ENCODE results near the gene P2RY1. TPM values are rescaled to one million over a fixed set of nuclear protein-coding genes. Genes with fewer than 3 reads are reported as not detected.
"Not testable (repeated sequence)": the region's sequence is repeated elsewhere in the genome, so short reads cannot be mapped to it uniquely, and the experiment has no call there.

Gene P2RY1
- total RNA-seq, 4 donors from 2014 or later, result 13.5 to 23.5 (median 16.8) TPM

DNA sequence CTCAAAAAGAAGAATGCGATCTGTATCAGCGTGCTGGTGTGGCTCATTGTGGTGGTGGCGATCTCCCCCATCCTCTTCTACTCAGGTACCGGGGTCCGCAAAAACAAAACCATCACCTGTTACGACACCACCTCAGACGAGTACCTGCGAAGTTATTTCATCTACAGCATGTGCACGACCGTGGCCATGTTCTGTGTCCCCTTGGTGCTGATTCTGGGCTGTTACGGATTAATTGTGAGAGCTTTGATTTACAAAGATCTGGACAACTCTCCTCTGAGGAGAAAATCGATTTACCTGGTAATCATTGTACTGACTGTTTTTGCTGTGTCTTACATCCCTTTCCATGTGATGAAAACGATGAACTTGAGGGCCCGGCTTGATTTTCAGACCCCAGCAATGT is 1.3 kb downstream of the P2RY1 start:
- H3K4me1 ChIP-seq, result peaks cover 17% of the 10 kb centered on the region
- TF ChIP-seq EP300 (IDR thresholded peaks at IDR 0.05), result no peak
- TF ChIP-seq, protein P1, sequence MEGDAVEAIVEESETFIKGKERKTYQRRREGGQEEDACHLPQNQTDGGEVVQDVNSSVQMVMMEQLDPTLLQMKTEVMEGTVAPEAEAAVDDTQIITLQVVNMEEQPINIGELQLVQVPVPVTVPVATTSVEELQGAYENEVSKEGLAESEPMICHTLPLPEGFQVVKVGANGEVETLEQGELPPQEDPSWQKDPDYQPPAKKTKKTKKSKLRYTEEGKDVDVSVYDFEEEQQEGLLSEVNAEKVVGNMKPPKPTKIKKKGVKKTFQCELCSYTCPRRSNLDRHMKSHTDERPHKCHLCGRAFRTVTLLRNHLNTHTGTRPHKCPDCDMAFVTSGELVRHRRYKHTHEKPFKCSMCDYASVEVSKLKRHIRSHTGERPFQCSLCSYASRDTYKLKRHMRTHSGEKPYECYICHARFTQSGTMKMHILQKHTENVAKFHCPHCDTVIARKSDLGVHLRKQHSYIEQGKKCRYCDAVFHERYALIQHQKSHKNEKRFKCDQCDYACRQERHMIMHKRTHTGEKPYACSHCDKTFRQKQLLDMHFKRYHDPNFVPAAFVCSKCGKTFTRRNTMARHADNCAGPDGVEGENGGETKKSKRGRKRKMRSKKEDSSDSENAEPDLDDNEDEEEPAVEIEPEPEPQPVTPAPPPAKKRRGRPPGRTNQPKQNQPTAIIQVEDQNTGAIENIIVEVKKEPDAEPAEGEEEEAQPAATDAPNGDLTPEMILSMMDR (IDR thresholded peaks at IDR 0.05), result no peak
- no peak for TF ChIP-seq POLR2AphosphoS5 (IDR thresholded peaks at IDR 0.05)
- no peak for TF ChIP-seq POLR2A (IDR thresholded peaks at IDR 0.05)
- 74% methylated on average over 14 of the region's 14 CpGs for WGBS
- H3K9me3 ChIP-seq, result no peaks in the 10 kb centered on the region
- DNase-seq (ENCODE audit: low spot score in 2 of 2), result no peak
- no peaks in the 10 kb centered on the region for H3K36me3 ChIP-seq
- H3K27me3 ChIP-seq, result no peaks in the 10 kb centered on the region
- H3K27ac ChIP-seq, result no peak overlapping the region
- H3K4me3 ChIP-seq, result peak overlapping the region; percentile 81

DNA sequence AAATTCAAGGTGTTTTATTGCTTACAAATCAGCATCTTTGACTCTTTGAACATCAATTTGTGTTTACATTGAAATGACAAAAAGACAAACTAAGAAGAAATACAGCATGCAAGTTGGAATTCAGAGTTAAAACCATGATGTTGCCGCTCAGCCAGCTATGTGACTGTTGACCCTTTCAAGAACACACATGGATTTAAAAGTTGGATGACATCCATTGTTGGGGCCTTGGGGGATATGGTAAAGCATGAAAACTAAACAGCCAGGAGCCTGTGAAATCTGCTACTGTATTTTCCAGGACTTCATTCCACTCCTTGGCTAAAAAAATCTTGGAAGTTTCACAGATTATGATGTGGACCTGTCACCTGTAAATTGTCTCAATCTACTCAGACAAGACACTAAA is 4.6 kb downstream of the P2RY1 start:
- no peak overlapping the region for H3K4me3 ChIP-seq

DNA sequence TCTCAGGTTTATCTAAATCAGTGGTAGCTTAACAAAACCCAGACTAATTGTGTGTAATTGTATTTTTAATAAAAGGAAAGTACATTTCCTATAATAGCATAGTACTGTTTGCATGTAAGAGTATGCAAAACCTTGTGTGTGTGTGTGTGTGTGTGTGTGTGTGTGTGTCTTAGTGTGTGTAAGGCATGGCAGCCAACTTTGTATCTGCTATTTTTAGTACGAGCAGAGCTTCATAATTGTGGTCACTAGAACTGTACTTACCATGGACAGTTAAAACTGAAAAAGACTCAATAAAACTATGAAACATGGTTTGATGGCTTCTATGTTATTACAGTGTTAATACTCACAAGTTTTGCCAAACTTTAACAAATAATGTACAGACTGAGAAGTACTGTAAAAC is 6.2 kb downstream of the P2RY1 start:
- Histone ChIP-seq H3K27me3 (no peaks in the 10 kb centered on the region), H3K27ac (no peak overlapping the region), H3K36me3 (no peaks in the 10 kb centered on the region), H3K4me3 (no peak overlapping the region), H3K4me1 (peaks cover 11% of the 10 kb centered on the region), H3K9me3 (no peaks in the 10 kb centered on the region)
- TF ChIP-seq POLR2A (IDR thresholded peaks at IDR 0.05) (no peak), EP300 (IDR thresholded peaks at IDR 0.05) (no peak), POLR2AphosphoS5 (IDR thresholded peaks at IDR 0.05) (no peak)
- TF ChIP-seq, protein P1 (IDR thresholded peaks at IDR 0.05), result no peak
- WGBS, result 41% methylated on average over 1 of the region's 1 CpG
- DNase-seq (ENCODE audit: low spot score in 2 of 2), result no peak

More for the DNA sequence above, 4.6 kb downstream of the P2RY1 start:
- Histone ChIP-seq H3K9me3 (no peaks in the 10 kb centered on the region), H3K27me3 (no peaks in the 10 kb centered on the region), H3K4me1 (peaks cover 12% of the 10 kb centered on the region), H3K36me3 (no peaks in the 10 kb centered on the region), H3K27ac (no peak overlapping the region)
- 57% methylated on average over 1 of the region's 1 CpG for WGBS
- DNase-seq (ENCODE audit: low spot score in 2 of 2), result no peak
- no peak for TF ChIP-seq POLR2AphosphoS5 (IDR thresholded peaks at IDR 0.05)
- TF ChIP-seq EP300 (IDR thresholded peaks at IDR 0.05), result no peak
- no peak for TF ChIP-seq POLR2A (IDR thresholded peaks at IDR 0.05)

DNA sequence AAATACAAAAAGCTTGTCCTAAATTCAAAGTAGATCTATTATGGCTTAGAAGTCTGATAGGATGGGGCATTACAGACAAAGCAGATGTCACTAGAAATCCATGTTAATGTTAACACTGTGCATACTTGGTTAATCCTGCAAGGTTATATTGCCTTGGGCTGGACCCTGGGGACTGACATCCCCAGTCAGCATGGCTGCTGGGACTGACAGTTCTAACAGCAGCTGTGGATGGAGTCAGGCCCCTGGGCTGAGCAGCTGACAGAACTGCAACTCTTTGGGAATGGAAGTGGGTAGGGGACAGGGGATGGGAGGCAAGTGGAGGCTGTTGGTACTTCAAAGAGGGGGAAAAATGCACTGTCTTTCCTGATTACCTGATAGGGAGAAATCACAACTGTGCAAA is 7.5 kb downstream of the P2RY1 start:
- Histone ChIP-seq H3K36me3 (no peaks in the 10 kb centered on the region), H3K27ac (no peak overlapping the region), H3K9me3 (no peaks in the 10 kb centered on the region), H3K27me3 (no peaks in the 10 kb centered on the region), H3K4me1 (no peaks in the 10 kb centered on the region), H3K4me3 (no peak overlapping the region)
- TF ChIP-seq POLR2A (IDR thresholded peaks at IDR 0.05) (no peak), POLR2AphosphoS5 (IDR thresholded peaks at IDR 0.05) (no peak), EP300 (IDR thresholded peaks at IDR 0.05) (no peak)
- TF ChIP-seq, protein P1 (IDR thresholded peaks at IDR 0.05), result no peak
- no peak for DNase-seq (ENCODE audit: low spot score in 2 of 2)

DNA sequence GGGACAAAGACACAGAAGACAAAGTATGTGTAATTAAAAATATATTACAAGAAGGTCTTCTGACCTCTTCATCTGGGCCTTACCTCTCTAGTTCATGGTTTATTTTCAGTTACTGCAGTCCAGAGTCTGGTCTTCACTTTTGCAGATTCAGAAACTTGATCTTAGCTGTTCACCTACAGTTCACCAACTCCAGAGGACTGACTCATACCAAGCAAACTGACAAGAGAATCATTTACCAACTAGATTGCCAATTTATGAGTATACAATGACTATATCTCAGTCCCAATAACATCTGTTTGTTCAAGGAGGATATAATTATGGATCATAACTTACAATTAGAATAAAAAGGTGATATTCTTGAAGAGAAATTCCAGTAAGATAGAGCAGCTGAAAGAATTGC is 9.0 kb downstream of the P2RY1 start:
- H3K4me3 ChIP-seq, result no peak overlapping the region
- DNase-seq (ENCODE audit: low spot score in 2 of 2), result no peak
- no peaks in the 10 kb centered on the region for H3K4me1 ChIP-seq
- H3K36me3 ChIP-seq, result no peaks in the 10 kb centered on the region
- TF ChIP-seq, protein P1 (IDR thresholded peaks at IDR 0.05), result no peak
- TF ChIP-seq EP300 (IDR thresholded peaks at IDR 0.05) (no peak), POLR2A (IDR thresholded peaks at IDR 0.05) (no peak), POLR2AphosphoS5 (IDR thresholded peaks at IDR 0.05) (no peak)
- no peak overlapping the region for H3K27ac ChIP-seq
- H3K27me3 ChIP-seq, result no peaks in the 10 kb centered on the region
- no peaks in the 10 kb centered on the region for H3K9me3 ChIP-seq

DNA sequence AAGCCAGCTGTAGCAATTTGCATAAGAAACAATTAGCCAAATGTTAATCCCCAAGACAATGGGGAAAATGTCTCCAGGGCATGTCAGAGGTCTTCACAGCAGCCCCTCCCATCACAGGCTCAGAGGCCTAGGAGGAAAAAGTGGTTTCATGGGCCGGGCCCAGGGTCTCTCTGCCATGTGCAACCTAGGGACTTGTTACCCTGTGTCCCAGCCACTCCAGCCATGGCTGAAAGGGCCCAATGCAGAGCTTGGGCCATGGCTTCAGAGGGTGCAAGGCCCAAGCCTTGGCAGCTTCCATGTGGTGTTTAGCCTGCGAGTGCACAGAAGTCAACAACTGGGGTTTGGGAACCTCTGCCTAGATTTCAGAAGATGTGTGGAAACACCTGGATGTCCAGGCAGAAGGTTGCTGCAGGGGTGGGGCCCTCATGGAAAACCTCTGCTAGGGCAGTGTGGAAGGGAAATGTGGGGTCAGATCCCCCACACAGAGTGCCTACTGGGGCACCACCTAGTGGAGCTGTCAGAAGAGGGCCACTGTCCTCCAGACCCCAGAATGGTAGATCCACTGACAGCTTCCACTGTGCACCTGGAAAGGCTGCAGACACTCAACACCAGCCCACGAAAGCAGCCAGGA is 11.8 kb downstream of the P2RY1 start:
- not testable (repeated sequence) for H3K27me3 ChIP-seq; H3K27ac ChIP-seq; H3K4me1 ChIP-seq; H3K36me3 ChIP-seq; H3K4me3 ChIP-seq; DNase-seq (ENCODE audit: low spot score in 2 of 2); H3K9me3 ChIP-seq
- WGBS, result 90% methylated on average over 3 of the region's 3 CpGs

DNA sequence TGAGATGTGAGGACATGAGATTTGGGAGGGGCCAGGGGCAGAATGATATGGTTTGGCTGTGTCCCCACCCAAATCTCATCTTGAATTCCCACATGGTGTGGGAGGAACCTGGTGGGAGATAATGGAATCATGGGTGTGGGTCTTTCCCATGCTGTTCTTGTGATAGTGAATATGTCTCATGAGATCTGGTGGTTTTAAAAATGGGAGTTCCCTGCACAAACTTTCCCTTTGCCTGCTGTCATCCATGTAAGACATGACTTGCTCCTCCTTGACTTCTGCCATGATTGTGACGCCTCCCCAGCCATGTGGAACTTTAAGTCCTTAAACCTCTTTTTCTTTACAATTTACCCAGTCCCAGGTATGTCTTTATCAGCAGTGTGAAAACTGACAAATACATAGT is 12.7 kb downstream of the P2RY1 start:
- not testable (repeated sequence) for H3K4me3 ChIP-seq; H3K27me3 ChIP-seq; H3K36me3 ChIP-seq; H3K4me1 ChIP-seq; DNase-seq (ENCODE audit: low spot score in 2 of 2); H3K9me3 ChIP-seq; H3K27ac ChIP-seq
- 92% methylated on average over 1 of the region's 1 CpG for WGBS

All from suprapubic skin (tissue), 4 donors.